HG03097 (cell line): Measurements from ENCODE around the gene TRIM22.

Source experiments
- ATAC-seq: cut with Tn5 transposase; IDR thresholded peaks from one replicate; pipeline ENCODE4 v1.9.1; 2021; ENCODE audit not compliant: unreplicated experiment, low FRiP score

The TRIM22 gene

DNA sequence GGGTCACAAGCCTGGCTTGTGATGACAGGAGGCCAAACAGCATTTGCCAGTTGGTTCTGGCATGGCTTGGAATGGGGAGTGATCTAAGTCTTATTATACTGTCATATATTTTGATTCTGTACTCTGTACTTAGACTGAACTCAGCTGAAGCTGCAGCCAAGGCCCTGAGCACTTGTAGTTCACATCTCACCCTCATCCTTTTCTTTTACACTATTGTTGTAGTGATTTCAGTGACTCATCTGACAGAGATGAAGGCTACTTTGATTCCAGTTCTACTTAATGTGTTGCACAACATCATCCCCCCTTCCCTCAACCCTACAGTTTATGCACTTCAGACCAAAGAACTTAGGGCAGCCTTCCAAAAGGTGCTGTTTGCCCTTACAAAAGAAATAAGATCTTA, 47.5 kb downstream of the TRIM22 start:
- no peak for ATAC-seq

- no peak for ATAC-seq
These were observed 48.2 kb downstream of the TRIM22 start for GRCh38 chr11:5737670-5738392.

- ATAC-seq, result no peak
These were observed 48.8 kb downstream of the TRIM22 start for GRCh38 chr11:5738431-5738830.

- ATAC-seq, result no peak
These were observed 57.0 kb downstream of the TRIM22 start for GRCh38 chr11:5746614-5747013.

GRCh38 chr11:5749836-5750235, 60.2 kb downstream of the TRIM22 start:
- ATAC-seq, result no peak

DNA sequence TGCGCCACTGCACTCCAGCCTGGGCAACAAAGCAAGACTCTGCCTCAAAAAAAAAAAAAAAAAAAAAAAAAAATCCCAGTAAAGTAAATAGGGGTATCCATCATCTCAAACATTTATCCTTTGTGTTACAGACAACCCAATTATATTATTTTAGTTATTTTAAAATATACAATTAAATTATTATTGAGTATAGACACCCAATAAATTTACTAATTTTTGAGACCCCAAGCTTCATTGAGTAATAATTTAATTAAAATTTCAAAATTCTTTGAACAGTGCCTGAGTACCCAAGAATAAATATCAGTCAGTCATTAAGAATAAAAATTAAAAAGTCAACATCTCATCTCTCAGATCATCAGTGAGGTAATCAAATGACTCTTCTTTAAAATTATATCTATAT, 64.4 kb downstream of the TRIM22 start, which contains the start of gene OR52N4:
Gene OR52N4 (plus strand): TSS at position 301 of the 400 bp plus-strand sequence. CDS start 498 bp downstream, outside the sequence.
- no peak for ATAC-seq
